Raji (cell line): ENCODE results near the gene UNC45B.

Experiments used
- POLR2A ChIP-seq: IDR thresholded peaks from 2 replicates; pipeline ENCODE4 v1.6.1; 2011; ENCODE audit warnings: low read depth, low read length, control low read depth; ENCODE audit not compliant: insufficient read depth

UNC45B gene

DNA sequence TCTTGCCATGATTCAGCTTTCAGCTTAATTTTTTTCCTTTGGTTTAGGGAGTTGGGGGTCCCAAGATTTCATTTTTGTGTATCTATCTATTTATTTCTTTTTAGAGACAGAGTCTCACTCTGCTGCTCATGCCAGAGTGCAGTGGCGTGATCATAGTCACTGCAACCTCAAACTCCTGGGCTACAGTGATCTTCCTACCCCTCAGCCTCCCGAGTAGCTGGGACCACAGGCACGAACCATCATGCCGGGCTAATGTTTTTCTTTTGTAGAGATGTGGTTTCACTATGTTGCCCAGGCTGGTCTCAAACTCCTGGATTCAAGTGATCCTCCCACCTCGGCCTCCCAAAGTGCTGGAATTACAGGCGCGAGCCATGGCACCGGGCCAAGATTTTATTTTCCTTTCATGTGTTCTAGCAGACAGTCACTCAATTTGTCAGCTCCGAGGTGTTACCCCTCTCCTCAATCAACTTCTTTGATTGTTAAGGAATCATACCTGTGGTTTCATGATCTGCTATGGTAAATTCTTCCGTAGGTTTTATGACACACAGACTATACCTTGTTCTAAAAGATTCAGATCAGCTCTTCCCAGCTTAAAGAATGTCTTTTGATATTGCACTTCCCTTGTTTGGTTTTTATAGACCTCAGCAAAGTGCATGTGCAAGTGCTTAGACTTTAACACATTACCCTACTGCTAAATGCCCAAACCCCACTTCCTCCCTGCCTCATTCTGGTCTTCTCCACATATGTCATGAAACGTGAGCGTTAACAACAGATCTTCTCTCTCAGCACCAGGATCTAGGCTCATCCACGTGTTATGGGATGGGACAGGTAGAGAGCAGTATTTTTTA, 13.0 kb downstream of the UNC45B start:
- TF ChIP-seq POLR2A = no peak

DNA sequence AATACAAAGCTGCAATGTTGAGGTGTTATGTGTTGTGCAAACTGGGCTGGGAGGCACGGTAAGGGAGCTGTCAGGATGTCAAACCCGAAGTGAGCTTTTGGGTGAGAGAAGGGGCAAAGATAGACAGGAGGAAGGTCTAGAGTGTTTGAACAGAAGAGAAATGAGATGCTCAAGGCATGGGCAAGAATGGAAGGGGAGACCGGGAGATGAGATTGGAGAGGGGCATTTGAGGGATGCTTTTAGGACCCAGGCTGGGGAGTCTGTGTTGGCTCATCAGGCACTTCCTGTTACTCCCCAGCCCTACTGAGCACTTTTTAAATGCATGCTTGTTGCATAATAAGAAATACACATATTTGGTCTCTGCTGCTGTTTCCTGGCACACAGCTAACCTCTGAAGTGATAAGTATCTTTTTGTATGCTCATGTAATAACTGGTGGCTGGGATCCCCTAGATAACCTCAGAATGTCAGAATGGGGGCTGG, 13.7 kb downstream of the UNC45B start:
- no peak for TF ChIP-seq POLR2A

DNA sequence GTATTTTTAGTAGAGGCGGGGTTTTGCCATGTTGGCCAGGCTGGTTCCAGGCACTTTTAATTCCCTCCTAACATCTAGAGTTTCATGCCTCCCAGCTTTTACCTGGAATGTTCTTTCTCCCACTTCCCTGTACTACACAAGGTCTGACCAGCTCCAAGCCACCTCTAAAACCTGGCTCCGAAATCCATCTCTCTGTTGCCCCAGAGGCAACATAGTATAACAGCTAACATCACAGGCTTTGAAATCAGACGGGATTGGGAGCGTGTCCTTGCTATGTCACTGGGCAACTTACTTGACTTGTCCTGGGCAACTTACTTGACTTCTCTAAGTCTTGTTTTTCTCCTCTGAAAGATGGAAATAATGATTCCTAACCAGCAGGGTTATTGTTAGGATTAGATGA, 15.1 kb downstream of the UNC45B start:
- no peak for TF ChIP-seq POLR2A

- TF ChIP-seq POLR2A = no peak
Observed at GRCh38 chr17:35163886-35164285, 16.3 kb downstream of the UNC45B start.

DNA sequence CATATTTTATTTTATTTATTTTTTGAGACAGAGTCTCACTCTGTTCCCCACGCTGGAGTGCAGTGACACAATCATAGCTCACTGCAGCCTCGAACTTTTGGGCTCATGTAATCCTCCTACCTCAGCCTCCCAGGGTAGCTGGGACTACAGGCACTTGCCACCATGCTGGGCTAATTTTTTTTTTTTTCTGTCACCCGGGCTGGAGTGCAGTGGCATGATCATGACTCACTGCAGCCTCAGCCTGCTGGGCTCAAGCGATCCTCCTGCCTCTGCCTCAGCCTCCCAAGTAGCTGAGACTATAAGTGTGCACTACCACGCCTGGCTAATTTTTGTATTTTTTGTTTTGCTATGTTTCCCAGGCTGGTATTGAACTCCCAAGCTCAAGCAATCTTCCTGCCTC, 17.1 kb downstream of the UNC45B start:
- TF ChIP-seq POLR2A = no peak

DNA sequence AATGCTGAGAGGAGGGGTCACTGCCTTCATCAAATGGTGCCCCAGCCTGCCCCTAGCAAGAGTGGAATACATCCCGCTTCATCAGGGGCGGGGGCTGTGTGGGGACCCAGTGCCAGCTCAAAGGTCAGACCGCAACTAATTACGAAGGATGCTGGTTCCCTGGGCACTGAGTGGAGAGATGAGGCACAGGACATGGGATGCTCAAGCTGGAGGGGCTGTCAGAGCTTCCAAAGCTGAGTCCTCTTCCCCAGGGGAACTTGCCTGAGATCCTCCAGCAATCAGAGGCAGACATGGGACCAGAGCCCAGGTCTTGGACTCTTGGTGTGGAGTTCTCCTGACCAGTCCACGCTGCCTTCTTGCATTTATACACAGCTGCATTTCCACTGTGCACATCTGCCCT, 18.9 kb downstream of the UNC45B start:
- TF ChIP-seq POLR2A = no peak

DNA sequence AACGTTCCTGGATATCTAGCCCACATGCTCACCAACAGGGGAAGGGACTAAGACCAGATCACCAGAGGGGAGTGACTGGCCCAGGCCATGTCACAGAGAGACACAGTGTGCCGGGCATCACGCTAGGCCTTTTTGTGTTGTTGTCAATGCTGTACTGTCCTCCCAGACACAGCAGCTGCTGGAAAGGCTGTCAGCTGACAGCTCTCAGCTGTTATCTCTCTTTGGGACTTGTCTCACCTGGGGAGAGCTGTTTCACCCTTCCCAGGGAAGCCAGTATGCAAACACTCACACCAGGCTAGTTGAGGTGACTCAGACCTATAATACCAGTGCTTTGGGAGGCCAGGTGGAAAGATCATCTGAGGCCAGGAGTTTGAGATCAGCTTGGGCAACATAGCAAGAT, 19.4 kb downstream of the UNC45B start:
- TF ChIP-seq POLR2A = no peak

GRCh38 chr17:35167666-35168065, 20.0 kb downstream of the UNC45B start:
- no peak for TF ChIP-seq POLR2A

- no peak for TF ChIP-seq POLR2A
Observed at GRCh38 chr17:35169835-35170363, 22.3 kb downstream of the UNC45B start.

- TF ChIP-seq POLR2A = no peak
Observed at GRCh38 chr17:35170968-35171771, 23.6 kb downstream of the UNC45B start.

DNA sequence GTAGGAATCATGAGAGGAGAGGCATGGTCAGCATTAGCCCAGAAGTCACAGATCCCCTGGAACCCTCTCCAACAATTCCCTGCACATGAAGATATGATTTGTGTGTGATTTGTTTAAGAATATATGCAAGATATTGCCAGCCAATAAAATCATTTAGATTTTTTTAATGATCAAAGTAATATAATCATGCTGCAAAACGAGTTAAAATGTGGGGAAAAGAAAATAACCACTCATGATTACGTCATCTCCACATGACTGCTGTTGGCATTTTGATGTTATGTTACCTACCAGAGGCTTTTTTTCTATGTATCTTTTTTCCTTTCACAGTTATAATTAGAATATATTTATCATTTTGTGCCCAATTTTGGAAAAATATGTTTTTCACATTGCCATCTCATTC, 24.2 kb downstream of the UNC45B start:
- TF ChIP-seq POLR2A = no peak

GRCh38 chr17:35174835-35175334, 27.3 kb downstream of the UNC45B start:
- no peak for TF ChIP-seq POLR2A

DNA sequence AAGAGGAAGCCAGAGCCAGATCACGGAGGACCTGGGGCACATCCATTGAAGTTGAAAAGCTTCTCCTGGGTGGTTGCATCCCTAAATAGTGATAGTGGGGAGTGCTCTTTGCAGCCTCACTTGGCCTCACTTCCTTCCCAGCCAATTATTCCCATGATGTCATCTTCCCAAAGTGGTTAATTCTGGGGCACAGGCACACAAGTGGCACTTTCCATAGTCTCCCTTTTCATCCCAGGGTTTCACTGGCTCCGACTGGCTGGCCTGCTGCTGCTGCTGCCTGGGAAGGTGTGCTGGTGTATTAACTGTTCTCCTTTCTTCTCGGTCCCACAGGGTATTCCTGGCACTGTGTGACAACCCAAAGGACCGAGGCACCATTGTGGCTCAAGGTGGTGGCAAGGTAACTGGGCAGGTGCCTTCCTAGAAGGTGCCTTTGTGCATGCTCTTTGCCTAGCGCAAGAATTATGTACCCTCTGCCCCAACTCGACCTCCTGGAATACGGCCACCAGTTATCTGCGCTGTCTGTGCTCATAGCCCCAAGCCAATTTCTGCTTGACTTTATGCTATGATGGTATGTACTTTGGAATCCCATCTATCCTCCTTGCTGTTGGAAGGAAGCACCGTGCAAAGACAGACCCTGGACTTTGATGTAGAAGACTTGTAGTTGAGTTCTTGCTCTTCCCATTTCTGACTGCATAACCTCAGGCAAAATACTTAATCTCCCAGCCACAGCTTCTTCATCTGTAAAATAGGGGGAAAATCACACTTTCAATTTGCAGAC, 28.2 kb downstream of the UNC45B start:
- TF ChIP-seq POLR2A = no peak

DNA sequence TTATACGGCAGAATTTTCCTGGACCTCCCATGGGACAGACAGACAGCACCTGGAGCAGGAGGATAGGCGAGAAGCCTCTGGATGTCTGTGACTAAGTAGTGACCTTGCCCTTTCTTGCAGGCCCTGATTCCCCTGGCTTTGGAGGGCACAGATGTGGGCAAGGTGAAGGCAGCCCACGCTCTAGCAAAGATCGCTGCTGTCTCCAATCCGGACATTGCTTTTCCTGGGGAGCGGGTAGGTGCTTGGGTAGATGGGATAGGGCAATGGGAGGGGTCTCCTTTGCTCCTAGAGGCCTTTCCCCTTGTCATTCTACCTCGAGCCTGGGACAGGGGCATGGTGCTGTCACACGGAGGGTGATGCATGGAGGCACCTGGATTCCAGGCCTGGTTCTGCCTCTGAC, 29.3 kb downstream of the UNC45B start:
- TF ChIP-seq POLR2A = no peak

- no peak for TF ChIP-seq POLR2A
Observed at GRCh38 chr17:35183332-35183731, 35.7 kb downstream of the UNC45B start.
